Stimulated activated CD4-positive, alpha-beta T cell treated with anti-CD3 and anti-CD28 coated beads, TNF-alpha, amount 100 ng/mL, for 24 hours (primary cell): ENCODE results near the gene OR2A7.
"Not testable (repeated sequence)": the region's sequence is repeated elsewhere in the genome, so short reads cannot be mapped to it uniquely, and the experiment has no call there.

Experiments
- DNase-seq, 3 experiments: peaks; one replicate each; pipeline ENCODE4 v3.0.0-alpha.2; 2020; ENCODE audit warnings: low read depth in 3 of 3

Gene OR2A7

DNA sequence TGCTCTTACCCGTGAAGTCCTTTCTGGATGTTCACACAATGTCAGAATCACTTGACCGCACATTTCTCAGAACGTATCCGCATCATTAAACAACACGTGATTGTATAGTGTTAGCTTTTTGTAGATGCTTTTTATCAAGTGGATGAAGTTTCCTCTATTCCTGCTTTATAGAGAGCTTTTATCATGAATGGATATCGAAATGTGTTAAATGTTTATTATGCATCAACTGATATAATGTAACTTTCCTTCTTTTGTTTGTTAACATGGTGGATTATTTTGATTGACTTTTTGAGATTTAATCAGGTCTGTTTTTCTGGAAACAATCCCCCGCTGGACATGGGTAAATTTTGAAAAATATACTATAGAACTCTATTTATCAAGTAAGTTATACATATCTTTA is at the start of gene OR2A7:
OR2A7 (minus strand) TSS at position 101 of the 400 bp plus-strand sequence. CDS start 5,164 bp downstream, outside the sequence.
- not testable (repeated sequence) for DNase-seq

GRCh38 chr7:144311872-144312469 is 47.4 kb upstream of the OR2A7 start, which contains the start of gene OR2A1:
Gene OR2A1 (plus strand): TSS chr7:144312419. CDS start chr7:144318125, 5,706 bp downstream.
- DNase-seq, result not testable (repeated sequence)

GRCh38 chr7:144311218-144311617 is 46.6 kb upstream of the OR2A7 start:
- DNase-seq, result not testable (repeated sequence)

DNA sequence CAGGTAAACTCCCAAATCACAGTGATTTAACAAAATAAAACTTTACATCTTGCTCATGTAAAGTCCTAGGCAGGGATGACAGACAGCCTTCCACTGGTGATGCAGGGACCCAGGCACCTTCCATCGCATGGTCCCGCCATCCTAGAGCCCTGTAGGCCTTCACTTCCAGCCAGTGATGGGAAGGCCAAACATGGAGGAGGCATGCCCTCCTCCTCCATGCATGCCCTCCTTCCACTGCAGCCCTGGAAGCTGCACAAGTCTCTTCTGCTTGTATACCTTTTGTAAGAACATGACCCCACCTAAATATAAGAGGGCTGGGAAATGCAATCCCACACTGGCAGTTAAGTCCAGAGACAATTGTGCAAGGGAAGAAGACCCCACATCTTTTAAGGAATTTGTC is 45.1 kb upstream of the OR2A7 start:
- DNase-seq, result not testable (repeated sequence)

GRCh38 chr7:144305156-144305555 is 40.6 kb upstream of the OR2A7 start:
- not testable (repeated sequence) for DNase-seq

- not testable (repeated sequence) for DNase-seq
These were observed 39.0 kb upstream of the OR2A7 start for GRCh38 chr7:144303607-144304006.

DNA sequence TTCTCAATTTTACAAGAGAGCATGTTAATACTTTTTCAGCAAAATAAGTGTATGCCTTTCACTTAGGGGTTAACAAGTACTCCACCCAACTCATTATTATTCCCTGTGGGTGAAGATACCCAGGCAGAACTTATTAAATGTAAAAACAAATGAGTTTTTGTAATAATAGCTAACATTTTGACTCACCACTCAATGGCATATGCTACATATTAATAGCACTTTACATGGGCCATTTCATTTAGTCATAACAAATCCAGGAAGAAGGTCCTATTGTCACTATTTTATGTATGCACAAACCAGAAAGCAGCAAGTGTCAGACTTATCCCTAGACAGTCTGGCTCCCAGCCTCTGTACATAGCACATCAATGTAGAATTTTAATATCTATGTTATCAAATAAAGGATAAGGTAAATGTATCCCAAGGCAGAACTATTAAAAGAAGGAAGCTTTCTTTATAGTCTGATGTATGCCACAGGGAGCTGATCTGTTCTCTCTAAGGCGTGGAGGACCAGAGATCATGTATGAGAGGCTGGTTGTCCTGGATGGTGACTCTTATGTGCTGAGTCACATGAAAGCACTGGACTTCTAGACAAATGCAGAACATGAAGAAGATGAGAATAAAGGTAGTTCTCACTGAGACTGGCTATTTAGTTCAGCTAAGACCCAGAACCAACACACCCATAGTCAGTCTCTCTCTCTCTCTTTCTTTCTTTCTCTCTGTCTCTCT is 38.1 kb upstream of the OR2A7 start:
- DNase-seq, result not testable (repeated sequence)

DNA sequence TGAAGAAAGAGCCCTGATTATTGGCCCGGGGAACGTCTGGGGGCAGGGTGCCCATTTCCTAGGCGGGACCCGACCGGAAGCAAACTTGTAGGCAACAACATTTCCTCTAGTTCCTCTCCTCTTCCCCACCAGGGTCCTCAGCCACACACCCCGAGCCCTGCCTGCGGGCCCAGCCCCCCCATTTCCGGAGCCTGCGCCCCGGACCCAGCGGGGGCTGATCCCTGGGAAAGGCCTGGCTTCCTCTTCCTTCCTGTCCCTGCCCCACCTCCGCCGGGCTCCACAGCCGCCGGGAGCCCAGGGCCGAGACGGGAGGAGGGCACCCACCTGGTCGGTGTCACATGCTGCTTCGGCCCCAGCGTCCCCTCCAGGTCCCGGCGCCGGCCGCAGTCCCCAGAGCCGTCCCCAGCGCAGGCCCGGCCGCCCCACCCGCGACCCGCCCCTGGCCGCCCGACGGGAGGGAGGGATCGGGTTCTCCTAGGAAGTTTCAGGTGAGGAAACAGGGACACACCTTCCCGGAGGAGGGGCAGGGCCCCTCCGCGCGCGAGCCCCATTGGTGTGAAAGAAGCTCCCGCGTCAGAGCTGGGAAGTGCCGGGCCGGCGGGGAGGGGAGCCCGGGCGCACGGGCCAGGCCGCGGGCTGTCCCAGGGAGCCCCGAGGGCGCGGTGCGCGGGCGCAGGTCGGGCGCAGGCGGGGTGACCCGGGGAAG is 29.4 kb upstream of the OR2A7 start:
- DNase-seq, result not testable (repeated sequence)

- DNase-seq, result not testable (repeated sequence)
These were observed 28.0 kb upstream of the OR2A7 start for GRCh38 chr7:144292384-144293161.

- not testable (repeated sequence) for DNase-seq
These were observed 27.0 kb upstream of the OR2A7 start for GRCh38 chr7:144291607-144292006.

DNA sequence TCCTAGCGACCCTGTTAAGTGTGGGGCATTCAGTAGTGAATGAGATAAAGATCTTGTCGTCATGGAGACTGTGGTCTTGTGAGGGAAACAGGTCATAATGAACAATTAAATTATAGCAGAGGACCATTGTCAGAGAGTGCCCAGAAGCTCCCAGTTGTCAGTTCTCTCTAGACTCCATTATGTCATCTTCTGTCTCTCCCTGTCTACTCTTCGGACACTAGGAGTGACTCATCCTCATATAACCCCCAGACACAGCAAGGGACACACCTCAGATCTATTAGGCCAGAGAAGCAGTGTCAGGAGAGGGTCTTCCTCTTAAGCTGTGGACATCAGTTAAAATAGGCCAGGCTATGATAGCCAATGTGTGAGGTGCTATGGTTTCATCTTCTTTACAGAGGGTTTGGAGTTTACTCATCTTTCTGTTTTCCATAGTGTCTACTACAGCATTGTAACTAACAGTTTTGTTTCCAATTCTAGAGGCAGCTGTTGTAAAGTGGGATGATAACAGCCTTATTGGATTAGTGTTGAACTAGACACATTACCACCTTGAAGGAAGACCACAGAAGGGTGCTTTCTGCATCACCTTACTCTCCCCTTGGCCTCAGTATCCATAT is 22.7 kb upstream of the OR2A7 start:
- DNase-seq, result not testable (repeated sequence)

- not testable (repeated sequence) for DNase-seq
These were observed 19.1 kb upstream of the OR2A7 start for GRCh38 chr7:144283716-144284115.

GRCh38 chr7:144282490-144282889 is 17.9 kb upstream of the OR2A7 start:
- not testable (repeated sequence) for DNase-seq

- DNase-seq, result not testable (repeated sequence)
These were observed 17.4 kb upstream of the OR2A7 start for GRCh38 chr7:144281981-144282380.

GRCh38 chr7:144280010-144280409 is 15.4 kb upstream of the OR2A7 start:
- DNase-seq, result not testable (repeated sequence)

GRCh38 chr7:144275281-144275680 is 10.7 kb upstream of the OR2A7 start:
- not testable (repeated sequence) for DNase-seq

- not testable (repeated sequence) for DNase-seq
These were observed 4.6 kb upstream of the OR2A7 start, which contains the start of gene CTAGE8 for GRCh38 chr7:144269188-144269587. Gene CTAGE8 (minus strand): TSS chr7:144269288. CDS start chr7:144269250, 38 bp downstream.

DNA sequence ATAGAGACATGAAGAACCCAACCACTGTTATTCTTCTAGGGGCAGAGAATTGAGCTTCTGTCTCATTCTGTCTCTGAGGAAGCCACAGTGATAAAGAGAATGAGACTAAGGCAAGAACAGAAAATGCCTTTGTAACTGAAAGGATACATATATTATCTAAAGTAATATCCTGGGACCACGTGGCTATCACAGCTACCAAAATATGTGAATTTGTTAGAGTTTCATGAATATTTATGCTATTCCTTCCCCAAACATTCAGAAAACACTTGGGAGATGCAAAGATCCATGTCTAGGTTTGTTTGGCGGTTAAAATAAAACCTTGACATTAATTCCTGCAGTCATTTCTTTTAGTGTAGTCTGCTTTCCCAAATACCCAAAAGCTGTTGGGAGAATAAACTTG is 2.5 kb downstream of the OR2A7 start:
- DNase-seq, result not testable (repeated sequence)

GRCh38 chr7:144259067-144259466 is 5.5 kb downstream of the OR2A7 start:
- DNase-seq, result not testable (repeated sequence)

- DNase-seq, result no peak
These were observed 8.5 kb downstream of the OR2A7 start for GRCh38 chr7:144256112-144256511.

DNA sequence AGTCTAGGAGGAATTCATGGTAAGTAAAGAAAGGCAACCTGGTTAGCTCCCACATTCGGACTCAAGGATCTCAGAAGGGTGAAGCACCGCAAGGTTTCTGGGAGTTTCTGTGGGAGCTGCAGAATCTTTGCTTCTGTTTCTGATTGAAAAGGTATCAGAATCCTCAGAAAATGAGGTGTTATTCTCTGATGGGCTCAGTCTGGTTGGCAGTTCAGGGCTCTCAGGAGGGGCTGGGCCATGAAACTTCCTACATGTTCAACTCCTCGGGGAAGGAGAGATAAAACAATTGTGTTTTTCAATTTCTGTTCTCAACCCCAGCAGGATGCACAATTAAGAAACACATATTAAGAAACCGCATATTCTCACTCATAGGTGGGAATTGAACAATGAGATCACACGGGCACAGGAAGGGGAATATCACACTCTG is 9.1 kb downstream of the OR2A7 start:
- DNase-seq, result no peak
